GM21723 (cell line): Measurements from ENCODE around the gene NKX3-2.
"Not testable (repeated sequence)": the region's sequence is repeated elsewhere in the genome, so short reads cannot be mapped to it uniquely, and the experiment has no call there.

Experiments used
- ATAC-seq: cut with Tn5 transposase; IDR thresholded peaks from one replicate; pipeline ENCODE4 v1.9.1; 2021; ENCODE audit warnings: mild to moderate bottlenecking, moderate library complexity; ENCODE audit not compliant: unreplicated experiment

The NKX3-2 gene

DNA sequence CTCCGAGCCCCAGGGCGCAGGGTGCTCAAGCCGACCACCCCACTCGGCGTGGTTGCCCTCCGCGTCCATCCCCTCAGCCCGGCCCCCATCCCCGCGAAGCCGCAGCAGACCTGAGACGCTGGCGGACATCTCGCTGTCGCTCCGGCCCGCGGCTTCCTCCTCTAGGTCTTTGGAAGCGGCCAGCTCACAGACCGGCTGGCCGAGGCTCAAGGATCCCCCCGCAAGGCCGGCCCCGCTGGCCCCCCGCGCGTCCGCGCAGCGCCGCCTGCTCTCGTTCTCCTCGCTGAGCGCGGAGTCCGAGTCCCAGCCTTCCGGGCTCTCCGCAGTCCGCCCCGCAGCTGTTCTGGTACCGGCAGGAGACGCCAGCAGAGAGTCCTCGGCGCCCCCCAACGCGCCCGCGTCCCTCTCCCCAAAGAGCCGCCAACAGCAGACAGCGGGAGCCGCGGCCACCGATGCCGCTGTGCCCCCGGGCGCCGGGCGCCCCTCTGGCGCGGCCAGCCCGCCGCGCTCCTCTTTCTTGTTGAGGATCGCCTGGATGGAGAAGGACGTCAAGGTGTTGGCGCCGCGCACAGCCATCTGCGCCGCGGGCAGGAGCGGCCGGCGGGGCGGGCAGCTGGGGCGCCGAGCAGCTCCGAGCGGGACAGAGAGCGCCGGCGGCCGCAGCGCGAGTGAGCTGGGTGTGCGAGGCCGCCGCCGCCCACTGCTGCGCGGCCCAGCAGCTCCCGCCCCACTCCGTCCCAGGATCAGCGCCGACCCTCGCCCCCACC lies at the start of gene NKX3-2:
TSS of gene NKX3-2 (minus strand) at position 670 of the 767 bp plus-strand sequence. CDS start at position 576, 94 bp downstream.
- ATAC-seq, result no peak

DNA sequence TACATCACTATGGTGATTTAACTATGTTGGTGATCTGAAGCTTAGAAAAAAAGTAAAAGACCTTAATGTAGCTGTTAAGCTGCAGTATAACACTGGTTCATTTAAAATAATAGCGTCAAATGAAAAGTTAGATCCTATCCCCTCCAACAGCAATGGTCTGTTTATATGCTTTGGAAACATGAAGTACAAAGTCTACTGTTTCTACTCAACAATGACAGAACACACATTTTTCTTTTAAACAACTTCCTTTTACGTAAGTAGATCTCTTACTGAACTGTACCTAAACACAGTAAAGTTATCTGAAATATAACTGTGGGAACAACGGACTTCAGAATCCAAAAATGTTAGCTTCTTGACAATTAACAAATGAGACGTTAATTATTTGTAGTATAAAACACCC lies 47.9 kb upstream of the NKX3-2 start:
- no peak for ATAC-seq

DNA sequence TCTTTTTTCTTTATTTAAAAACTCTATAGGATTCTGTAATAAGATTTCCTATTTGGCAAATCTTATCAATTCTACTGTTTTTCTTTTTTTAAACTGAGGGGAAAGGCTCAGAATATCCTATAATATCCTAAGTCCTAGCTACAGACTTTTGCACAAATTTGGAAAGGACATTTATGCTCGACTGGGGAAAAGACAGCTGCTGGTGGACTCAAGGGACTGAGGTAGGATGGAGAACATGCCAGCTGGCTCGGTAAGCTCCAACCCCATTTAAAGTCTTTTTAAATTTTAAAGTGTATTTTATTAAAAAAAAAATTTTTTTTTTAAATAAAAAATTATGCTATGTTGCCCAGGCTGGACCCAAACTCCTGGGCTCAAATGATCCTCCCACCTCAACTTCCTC lies 46.5 kb upstream of the NKX3-2 start:
- no peak for ATAC-seq

- ATAC-seq, result no peak
These were observed 44.6 kb upstream of the NKX3-2 start for GRCh38 chr4:13588954-13589353.

DNA sequence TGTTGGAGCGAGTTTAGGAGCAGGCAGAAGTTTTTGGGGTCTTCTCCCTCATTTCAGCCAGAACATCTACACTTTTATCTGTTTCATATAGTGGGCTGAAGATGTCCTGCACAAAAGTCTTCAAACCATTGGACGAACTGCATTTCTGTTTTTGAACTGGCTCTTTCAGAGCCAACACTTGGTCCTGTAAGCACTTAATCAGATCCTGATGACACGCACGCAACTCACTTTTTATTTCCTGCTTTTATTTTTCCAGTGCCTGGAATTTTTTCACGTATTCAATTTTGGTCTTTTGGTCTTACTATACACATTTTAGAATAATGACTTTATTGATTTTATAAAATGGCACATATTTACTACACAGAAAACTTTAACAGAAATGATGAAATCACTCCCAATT lies 40.2 kb upstream of the NKX3-2 start:
- ATAC-seq, result no peak

DNA sequence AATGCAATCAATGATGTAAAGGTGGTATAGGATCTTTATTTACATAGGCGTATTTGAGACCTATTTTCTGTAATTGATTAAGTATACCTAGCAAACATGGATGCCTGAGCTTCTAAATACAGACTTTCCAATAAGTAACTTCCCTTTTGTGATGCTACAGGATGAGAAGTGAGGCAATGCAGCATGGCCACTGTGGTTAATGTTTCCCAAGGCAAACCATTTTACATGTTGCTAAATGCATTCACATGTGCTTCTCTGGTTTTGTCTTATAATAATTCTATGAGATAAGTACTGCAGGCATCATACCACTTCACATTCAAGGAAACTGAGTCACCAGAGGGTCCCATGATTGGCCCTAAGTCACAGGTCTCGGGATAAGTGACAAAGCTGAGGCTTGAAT lies 35.7 kb upstream of the NKX3-2 start:
- ATAC-seq, result no peak

DNA sequence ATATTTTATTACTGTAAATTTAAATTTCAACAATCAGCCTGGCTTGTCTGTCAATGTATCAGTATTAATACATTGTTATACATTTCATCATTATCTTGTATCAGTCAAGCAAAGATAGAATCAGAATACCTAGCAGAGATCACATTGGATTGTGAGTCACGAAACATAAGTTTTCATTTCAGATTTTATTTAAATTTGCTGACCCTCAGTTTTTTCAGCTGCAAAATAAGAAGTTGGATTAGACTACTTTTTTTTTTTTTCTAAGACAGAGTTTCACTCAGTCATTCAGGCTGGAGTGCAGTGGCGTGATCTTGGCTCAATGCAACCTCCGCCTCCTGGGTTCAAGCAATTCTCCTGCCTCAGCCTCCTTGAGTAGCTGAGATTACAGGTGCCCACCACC lies 33.4 kb upstream of the NKX3-2 start:
- ATAC-seq, result no peak

DNA sequence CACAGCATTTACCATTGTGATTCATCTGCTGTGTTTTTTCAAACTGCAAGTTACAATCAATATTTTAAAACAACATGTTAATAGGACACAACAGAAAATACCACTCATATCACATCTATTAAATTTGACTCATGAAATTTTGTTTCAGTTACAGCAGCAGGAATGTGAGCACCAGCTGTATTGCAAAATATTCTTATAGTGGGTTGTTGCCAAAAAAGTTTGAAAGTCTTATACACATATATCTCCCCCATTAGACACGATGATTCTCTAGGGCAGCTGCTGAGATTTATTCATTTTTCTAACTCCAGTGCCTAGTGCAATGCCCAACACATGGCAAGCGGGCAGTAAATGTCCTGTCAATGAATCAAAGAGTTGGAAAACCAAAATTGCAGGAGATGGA lies 26.6 kb upstream of the NKX3-2 start:
- ATAC-seq, result no peak

DNA sequence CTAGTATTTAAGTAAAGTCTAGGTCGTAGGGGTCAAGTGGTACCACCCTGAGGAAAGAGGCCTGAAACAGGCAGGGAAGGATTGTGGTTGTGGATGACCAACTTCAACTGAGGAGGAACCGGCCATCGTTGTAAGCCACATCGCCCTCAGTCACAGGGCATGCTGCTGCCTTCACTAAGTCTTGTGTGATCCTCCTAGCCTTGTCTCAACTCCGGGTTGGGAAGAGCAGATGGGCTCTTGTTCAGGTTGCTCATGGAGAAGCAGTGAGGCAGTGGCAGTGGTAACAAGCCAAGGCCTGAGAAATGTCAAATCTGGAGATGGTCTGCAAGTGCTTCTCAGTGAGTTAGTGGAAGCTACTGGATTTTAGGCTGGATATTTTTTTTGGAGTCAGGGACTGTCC lies 22.8 kb upstream of the NKX3-2 start:
- ATAC-seq, result no peak

- ATAC-seq, result no peak
These were observed 18.6 kb upstream of the NKX3-2 start for GRCh38 chr4:13562876-13563275.

DNA sequence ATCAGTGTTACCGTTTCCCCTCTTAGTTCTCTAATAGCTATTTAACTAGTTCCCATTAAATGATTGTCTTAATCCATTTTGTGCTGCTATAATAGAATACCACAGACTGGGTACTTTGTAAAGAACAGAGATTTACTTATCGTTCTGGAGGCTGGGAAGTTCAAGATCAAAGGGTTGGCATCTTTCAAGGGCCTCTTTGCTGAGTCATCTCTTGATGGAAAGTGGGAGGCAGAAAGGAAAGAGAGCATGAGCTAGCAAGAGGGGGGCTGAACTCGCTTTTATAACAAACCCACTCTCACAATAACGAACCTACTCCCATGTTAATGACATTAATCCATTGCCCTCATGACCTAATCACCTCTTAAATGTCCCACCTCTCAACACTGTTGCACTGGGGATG lies 17.4 kb upstream of the NKX3-2 start:
- no peak for ATAC-seq

DNA sequence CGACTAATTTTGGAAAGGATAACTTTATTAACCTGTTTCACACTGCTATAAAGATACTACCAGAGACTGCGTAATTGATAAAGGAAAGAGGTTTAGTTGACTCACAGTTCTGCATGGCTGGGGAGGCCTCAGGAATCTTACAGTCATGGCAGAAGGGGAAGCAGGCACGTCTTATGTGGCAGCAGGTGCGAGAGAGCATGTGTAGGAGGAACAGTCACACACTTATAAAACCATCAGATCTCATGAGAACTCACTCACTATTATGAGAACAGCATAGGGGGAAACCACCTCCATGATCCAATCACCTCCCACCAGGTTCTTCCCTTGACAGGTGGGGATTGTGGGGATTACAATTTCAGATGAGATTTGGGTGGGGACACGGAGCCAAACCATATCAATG lies 15.8 kb upstream of the NKX3-2 start:
- not testable (repeated sequence) for ATAC-seq

DNA sequence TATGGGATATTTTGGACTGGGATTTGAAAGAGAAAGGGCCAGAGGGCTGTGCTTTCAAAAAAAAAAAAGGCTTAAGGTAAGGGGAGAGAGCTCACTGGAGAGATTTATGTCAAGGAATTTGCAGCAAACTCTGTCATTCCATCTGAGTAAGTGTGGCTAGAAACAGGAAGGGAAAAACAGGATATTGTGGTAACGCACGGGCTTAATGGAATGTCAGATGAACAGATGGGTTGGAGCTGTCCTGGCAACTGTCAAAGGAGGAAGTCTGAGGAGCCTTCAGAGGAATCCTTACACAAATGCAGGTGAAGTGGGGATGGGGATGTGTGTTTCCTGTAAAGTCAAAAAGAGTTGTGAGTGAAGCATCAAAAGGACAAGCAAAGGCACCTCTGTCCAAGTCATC lies 15.1 kb upstream of the NKX3-2 start:
- no peak for ATAC-seq

GRCh38 chr4:13558881-13559280 lies 14.6 kb upstream of the NKX3-2 start:
- no peak for ATAC-seq

GRCh38 chr4:13555325-13555724 lies 11.0 kb upstream of the NKX3-2 start:
- ATAC-seq, result no peak

- no peak for ATAC-seq
These were observed 8.8 kb upstream of the NKX3-2 start for GRCh38 chr4:13553081-13553480.

DNA sequence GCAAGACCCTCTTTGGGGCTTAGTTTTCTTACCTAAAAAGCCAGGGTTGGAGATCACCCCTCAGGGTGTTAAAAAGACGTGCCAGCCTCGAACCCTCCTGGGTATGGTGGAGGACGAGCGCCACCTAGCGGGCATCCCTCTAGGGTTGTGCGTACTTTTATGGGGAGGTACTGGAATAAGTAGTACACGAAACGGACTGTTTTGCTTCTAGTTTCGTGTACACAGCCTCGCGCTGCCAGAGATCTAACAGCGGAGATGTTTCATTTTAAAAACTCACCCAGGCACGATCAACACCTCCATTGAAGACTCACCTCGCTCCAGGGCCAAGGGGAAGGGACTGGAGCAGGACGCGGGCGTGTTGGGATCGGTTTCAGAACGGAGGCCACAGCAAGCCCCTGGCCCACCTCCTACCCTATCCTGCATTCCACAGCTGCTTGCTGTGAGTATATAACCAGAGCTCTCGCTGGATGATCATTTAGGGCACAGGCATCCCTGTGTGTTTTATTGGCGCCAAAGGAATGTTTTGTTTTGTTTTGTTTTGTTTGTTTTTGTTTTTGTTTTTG lies 4.8 kb upstream of the NKX3-2 start:
- peak; percentile 77 for ATAC-seq

- peak; percentile 1 for ATAC-seq
These were observed 4.0 kb upstream of the NKX3-2 start for GRCh38 chr4:13548059-13548983.

GRCh38 chr4:13547485-13548041 lies 3.3 kb upstream of the NKX3-2 start:
- no peak for ATAC-seq

- no peak for ATAC-seq
These were observed 2.7 kb upstream of the NKX3-2 start for GRCh38 chr4:13546941-13547484.
